ENCODE data around the gene DDAH1. TPM values are rescaled to one million over a fixed set of nuclear protein-coding genes. Genes with fewer than 3 reads are reported as not detected.
A peak's percentile ranks its signal among the peaks of the same experiment; 100 is the strongest.

Gene DDAH1
- total and polyA plus RNA-seq, 2 of the 4 experiments (the other 2 are of a cell fraction) = 78.0 to 94.5 TPM

- Histone ChIP-seq H2AFZ (replicated peaks; ENCODE audit: low read length, poor library complexity) (no peak overlapping the region), H3K4me2 (ENCODE audit: low read depth, low read length) (peak overlapping the region; percentile 13; the same call in 1 of the 2 replicates), H3K9ac (ENCODE audit: low read depth, low read length) (no peak overlapping the region), H2AK5ac (ENCODE audit: low read depth, low read length) (no peak overlapping the region), H3K18ac (ENCODE audit: low read depth, low read length) (peak overlapping the region; percentile 38; the same call in 1 of the 2 replicates), H3K9me1 (ENCODE audit: insufficient read depth, low read length) (peaks cover 7% of the 10 kb centered on the region), H3K36me3 (ENCODE audit: control insufficient read depth, insufficient read depth, low read length) (peaks cover 6% of the 10 kb centered on the region), H4K8ac (ENCODE audit: low read depth in 2 of 2, low read length in 2 of 2) (peak overlapping the region in 1 of 2 experiments; percentile 61; a peak in 2 of 4 replicates), H2BK20ac (ENCODE audit: low read depth, low read length) (peak overlapping the region; percentile 28), H4K20me1 (ENCODE audit: insufficient read depth, low read length) (peaks cover 16% of the 10 kb centered on the region; the same call in 1 of the 2 replicates), H2AK9ac (replicated peaks; ENCODE audit: low read depth, low read length, poor library complexity) (peak overlapping the region; percentile 38), H3K27ac (ENCODE audit: insufficient read depth, low read length) (no peak overlapping the region), H4K91ac (ENCODE audit: insufficient read depth, low read depth, low read length) (no peak overlapping the region), H3K9me3 (ENCODE audit: control insufficient read depth, insufficient read depth, low read length) (no peaks in the 10 kb centered on the region), H3K79me1 (ENCODE audit: low read depth in 1 of 2, low read length in 2 of 2) (peaks cover 23 to 62% of the 10 kb centered on the region in 2 experiments), H3K4me3 (ENCODE audit: insufficient read depth, low read depth, low read length) (no peak overlapping the region), H2BK120ac (ENCODE audit: low read depth, low read length) (peak overlapping the region; percentile 26), H3K56ac (ENCODE audit: extremely low read depth, insufficient read depth, low read length) (no peak overlapping the region), H2BK15ac (ENCODE audit: low read depth, low read length) (no peak overlapping the region; the same call in 2 of the 3 replicates), H3K4ac (ENCODE audit: low read depth, low read length) (peak overlapping the region; percentile 42), H2BK5ac (ENCODE audit: low read depth, low read length, poor library complexity, severe bottlenecking) (peak overlapping the region; percentile 57), H4K5ac (ENCODE audit: low read depth, low read length) (no peak overlapping the region), H3K4me1 (ENCODE audit: control insufficient read depth, insufficient read depth, low read length) (peaks cover 16% of the 10 kb centered on the region), H3K23ac (ENCODE audit: low read depth, low read length) (peak overlapping the region; percentile 53; the same call in 1 of the 2 replicates), H3K27me3 (ENCODE audit: control insufficient read depth, insufficient read depth, low read length) (no peaks in the 10 kb centered on the region), H3K14ac (replicated peaks; ENCODE audit: low read depth, low read length) (0 out of 2 replicates have a peak overlapping the region, but pooled peaks have one; percentile 17)
- DNase-seq (peak; percentile 70), ATAC-seq (ENCODE audit: low read depth) (peak; percentile 58)
- dilution Hi-C loops (cut with HindIII; ENCODE audit: low sequenced_read_pairs, unreplicated experiment) = no loop called here
- CTCF ChIA-PET = no interaction called here
- intact Hi-C loops (cut with micrococcal nuclease) = no loop called here
- POLR2A ChIA-PET (ENCODE audit: unreplicated experiment) = no interaction called here
- no TSS peak for BruUV-seq (replicated peaks)
- TF ChIP-seq POLR2A (IDR thresholded peaks at IDR 0.05; ENCODE audit: low read depth, low read length) (no peak), MAFK (IDR thresholded peaks at IDR 0.05; ENCODE audit: low read depth, low read length) (no peak), RAD21 (IDR thresholded peaks at IDR 0.05; ENCODE audit: low read length) (no peak), RCOR1 (IDR thresholded peaks at IDR 0.05; ENCODE audit: insufficient replicate concordance, low read length) (no peak), CHD1 (IDR thresholded peaks at IDR 0.05; ENCODE audit: low read depth, low read length) (no peak), CTCF (conservative IDR thresholded peaks at IDR 0.05; ENCODE audit: low read depth, low read length) (no peak), BHLHE40 (IDR thresholded peaks at IDR 0.05; ENCODE audit: low read depth, low read length) (no peak), CEBPB (IDR thresholded peaks at IDR 0.05; ENCODE audit: low read depth, low read length) (no peak), MXI1 (IDR thresholded peaks at IDR 0.05; ENCODE audit: borderline replicate concordance, low read depth, low read length) (no peak), ELK1 (IDR thresholded peaks at IDR 0.05; ENCODE audit: borderline replicate concordance, low read depth, low read length) (no peak), SMC3 (IDR thresholded peaks at IDR 0.05; ENCODE audit: low read depth, low read length) (no peak), NFE2L2 (IDR thresholded peaks at IDR 0.05; ENCODE audit: low read depth, low read length) (no peak), MAZ (IDR thresholded peaks at IDR 0.05; ENCODE audit: borderline replicate concordance, low read depth, low read length) (no peak), RFX5 (IDR thresholded peaks at IDR 0.05; ENCODE audit: low read depth, low read length) (no peak), USF2 (IDR thresholded peaks at IDR 0.05; ENCODE audit: low read depth, low read length) (no peak), FOS (IDR thresholded peaks at IDR 0.05; ENCODE audit: low read depth, low read length) (no peak)
- WGBS, 2 experiments (ENCODE audit: extremely low coverage in 2 of 2, insufficient read length in 1 of 2) = no CpG with 5 or more reads among the region's 6 CpGs
- in situ Hi-C loops (cut with MboI; ENCODE audit: low sequenced_read_pairs) = no loop called here
Measured at GRCh38 chr1:85495556-85495955, 30.6 kb upstream of the DDAH1 start.
